ENCODE results near the gene LRRC75B.

LRRC75B gene

GRCh38 chr22:24587251-24587650 lies 5.6 kb downstream of the LRRC75B start:
- no peak for DNase-seq (ENCODE audit: low read depth in 4 of 4, low spot score in 1 of 4)

GRCh38 chr22:24585927-24586546 lies 6.8 kb downstream of the LRRC75B start:
- no peak for DNase-seq (ENCODE audit: low read depth in 4 of 4, low spot score in 1 of 4)

- DNase-seq (ENCODE audit: low read depth in 4 of 4, low spot score in 1 of 4) = no peak
Observed at GRCh38 chr22:24585461-24585860, 7.4 kb downstream of the LRRC75B start.

GRCh38 chr22:24584871-24585411 lies 7.9 kb downstream of the LRRC75B start:
- DNase-seq (ENCODE audit: low read depth in 4 of 4, low spot score in 1 of 4) = no peak

GRCh38 chr22:24584166-24584790 lies 8.6 kb downstream of the LRRC75B start:
- DNase-seq (ENCODE audit: low read depth in 4 of 4, low spot score in 1 of 4) = no peak

GRCh38 chr22:24583221-24584165 lies 9.4 kb downstream of the LRRC75B start:
- no peak for DNase-seq (ENCODE audit: low read depth in 4 of 4, low spot score in 1 of 4)

- DNase-seq (ENCODE audit: low read depth in 4 of 4, low spot score in 1 of 4) = no peak
Observed at GRCh38 chr22:24582056-24582814, 10.6 kb downstream of the LRRC75B start.

- no peak for DNase-seq (ENCODE audit: low read depth in 4 of 4, low spot score in 1 of 4)
Observed at GRCh38 chr22:24580276-24580675, 12.6 kb downstream of the LRRC75B start.

GRCh38 chr22:24579258-24579601 lies 13.6 kb downstream of the LRRC75B start:
- no peak for DNase-seq (ENCODE audit: low read depth in 4 of 4, low spot score in 1 of 4)

GRCh38 chr22:24578355-24579257 lies 14.3 kb downstream of the LRRC75B start:
- no peak for DNase-seq (ENCODE audit: low read depth in 4 of 4, low spot score in 1 of 4)

GRCh38 chr22:24576778-24577177 lies 16.1 kb downstream of the LRRC75B start:
- no peak for DNase-seq (ENCODE audit: low read depth in 4 of 4, low spot score in 1 of 4)

GRCh38 chr22:24571266-24571665 lies 21.6 kb downstream of the LRRC75B start:
- no peak for DNase-seq (ENCODE audit: low read depth in 4 of 4, low spot score in 1 of 4)

- no peak for DNase-seq (ENCODE audit: low read depth in 4 of 4, low spot score in 1 of 4)
Observed at GRCh38 chr22:24567668-24568067, 25.2 kb downstream of the LRRC75B start.

- no peak for DNase-seq (ENCODE audit: low read depth in 4 of 4, low spot score in 1 of 4)
Observed at GRCh38 chr22:24566899-24567511, 25.9 kb downstream of the LRRC75B start.

GRCh38 chr22:24565077-24565476 lies 27.8 kb downstream of the LRRC75B start:
- no peak for DNase-seq (ENCODE audit: low read depth in 4 of 4, low spot score in 1 of 4)

- no peak for DNase-seq (ENCODE audit: low read depth in 4 of 4, low spot score in 1 of 4)
Observed at GRCh38 chr22:24564376-24565058, 28.4 kb downstream of the LRRC75B start.

GRCh38 chr22:24563246-24563645 lies 29.6 kb downstream of the LRRC75B start:
- no peak for DNase-seq (ENCODE audit: low read depth in 4 of 4, low spot score in 1 of 4)

- DNase-seq (ENCODE audit: low read depth in 4 of 4, low spot score in 1 of 4) = no peak
Observed at GRCh38 chr22:24559471-24559870, 33.4 kb downstream of the LRRC75B start.
